Measurements from ENCODE around the gene CHL1.

The CHL1 gene

GRCh38 chr3:312160-312733, 115.7 kb downstream of the CHL1 start:
- no peaks in the 10 kb centered on the region for H3K4me1 Mint-ChIP-seq (ENCODE audit: low read depth)
- no peak for DNase-seq (ENCODE audit: low spot score)
- no peaks in the 10 kb centered on the region for H3K27me3 Mint-ChIP-seq (ENCODE audit: low read depth)
- no peak overlapping the region for H3K27ac Mint-ChIP-seq
- no peak overlapping the region for H3K4me3 Mint-ChIP-seq
- no peaks in the 10 kb centered on the region for H3K9me3 Mint-ChIP-seq
- H3K36me3 Mint-ChIP-seq (ENCODE audit: low read depth): no peaks in the 10 kb centered on the region

GRCh38 chr3:312911-313310, 116.3 kb downstream of the CHL1 start:
- H3K27ac Mint-ChIP-seq: no peak overlapping the region
- DNase-seq (ENCODE audit: low spot score): no peak
- no peaks in the 10 kb centered on the region for H3K9me3 Mint-ChIP-seq
- H3K27me3 Mint-ChIP-seq (ENCODE audit: low read depth): no peaks in the 10 kb centered on the region
- no peaks in the 10 kb centered on the region for H3K4me1 Mint-ChIP-seq (ENCODE audit: low read depth)
- no peaks in the 10 kb centered on the region for H3K36me3 Mint-ChIP-seq (ENCODE audit: low read depth)
- H3K4me3 Mint-ChIP-seq: no peak overlapping the region

GRCh38 chr3:317012-317411, 120.4 kb downstream of the CHL1 start:
- no peak overlapping the region for H3K27ac Mint-ChIP-seq
- H3K27me3 Mint-ChIP-seq (ENCODE audit: low read depth): no peaks in the 10 kb centered on the region
- H3K9me3 Mint-ChIP-seq: no peaks in the 10 kb centered on the region
- DNase-seq (ENCODE audit: low spot score): no peak
- no peak overlapping the region for H3K4me3 Mint-ChIP-seq
- H3K4me1 Mint-ChIP-seq (ENCODE audit: low read depth): no peaks in the 10 kb centered on the region
- H3K36me3 Mint-ChIP-seq (ENCODE audit: low read depth): no peaks in the 10 kb centered on the region

- no peaks in the 10 kb centered on the region for H3K9me3 Mint-ChIP-seq
- H3K27ac Mint-ChIP-seq: no peak overlapping the region
- no peaks in the 10 kb centered on the region for H3K4me1 Mint-ChIP-seq (ENCODE audit: low read depth)
- H3K36me3 Mint-ChIP-seq (ENCODE audit: low read depth): no peaks in the 10 kb centered on the region
- H3K4me3 Mint-ChIP-seq: no peak overlapping the region
- no peak for DNase-seq (ENCODE audit: low spot score)
- no peaks in the 10 kb centered on the region for H3K27me3 Mint-ChIP-seq (ENCODE audit: low read depth)
Measured at GRCh38 chr3:318903-319302, 122.3 kb downstream of the CHL1 start.

- Mint-ChIP-seq H3K9me3 (no peaks in the 10 kb centered on the region), H3K27me3 (ENCODE audit: low read depth) (no peaks in the 10 kb centered on the region), H3K4me3 (no peak overlapping the region), H3K4me1 (ENCODE audit: low read depth) (no peaks in the 10 kb centered on the region), H3K36me3 (ENCODE audit: low read depth) (no peaks in the 10 kb centered on the region), H3K27ac (no peak overlapping the region)
- DNase-seq (ENCODE audit: low spot score): no peak
Measured at GRCh38 chr3:324423-324822, 127.9 kb downstream of the CHL1 start.

- H3K27ac Mint-ChIP-seq: no peak overlapping the region
Measured at GRCh38 chr3:325495-325894, 128.9 kb downstream of the CHL1 start.

GRCh38 chr3:330494-331115, 134.0 kb downstream of the CHL1 start:
- no peaks in the 10 kb centered on the region for H3K9me3 Mint-ChIP-seq
- no peaks in the 10 kb centered on the region for H3K4me1 Mint-ChIP-seq (ENCODE audit: low read depth)
- no peak overlapping the region for H3K27ac Mint-ChIP-seq
- no peaks in the 10 kb centered on the region for H3K36me3 Mint-ChIP-seq (ENCODE audit: low read depth)
- no peak overlapping the region for H3K4me3 Mint-ChIP-seq
- DNase-seq (ENCODE audit: low spot score): no peak
- no peaks in the 10 kb centered on the region for H3K27me3 Mint-ChIP-seq (ENCODE audit: low read depth)

More at GRCh38 chr3:325495-325894, 128.9 kb downstream of the CHL1 start:
- DNase-seq (ENCODE audit: low spot score): no peak
- Mint-ChIP-seq H3K4me1 (ENCODE audit: low read depth) (no peaks in the 10 kb centered on the region), H3K36me3 (ENCODE audit: low read depth) (no peaks in the 10 kb centered on the region), H3K27me3 (ENCODE audit: low read depth) (no peaks in the 10 kb centered on the region), H3K9me3 (no peaks in the 10 kb centered on the region), H3K4me3 (no peak overlapping the region)

GRCh38 chr3:331881-332280, 135.3 kb downstream of the CHL1 start:
- no peak overlapping the region for H3K27ac Mint-ChIP-seq
- H3K9me3 Mint-ChIP-seq: no peaks in the 10 kb centered on the region
- H3K4me1 Mint-ChIP-seq (ENCODE audit: low read depth): no peaks in the 10 kb centered on the region
- H3K36me3 Mint-ChIP-seq (ENCODE audit: low read depth): no peaks in the 10 kb centered on the region
- no peak for DNase-seq (ENCODE audit: low spot score)
- no peak overlapping the region for H3K4me3 Mint-ChIP-seq
- no peaks in the 10 kb centered on the region for H3K27me3 Mint-ChIP-seq (ENCODE audit: low read depth)

- Mint-ChIP-seq H3K9me3 (no peaks in the 10 kb centered on the region), H3K36me3 (ENCODE audit: low read depth) (no peaks in the 10 kb centered on the region), H3K4me1 (ENCODE audit: low read depth) (no peaks in the 10 kb centered on the region), H3K27me3 (ENCODE audit: low read depth) (no peaks in the 10 kb centered on the region), H3K27ac (no peak overlapping the region), H3K4me3 (no peak overlapping the region)
- DNase-seq (ENCODE audit: low spot score): no peak
Measured at GRCh38 chr3:332701-333100, 136.1 kb downstream of the CHL1 start.

- DNase-seq (ENCODE audit: low spot score): no peak
- Mint-ChIP-seq H3K27me3 (ENCODE audit: low read depth) (no peaks in the 10 kb centered on the region), H3K27ac (no peak overlapping the region), H3K36me3 (ENCODE audit: low read depth) (no peaks in the 10 kb centered on the region), H3K9me3 (no peaks in the 10 kb centered on the region), H3K4me1 (ENCODE audit: low read depth) (no peaks in the 10 kb centered on the region), H3K4me3 (no peak overlapping the region)
Measured at GRCh38 chr3:335240-335639, 138.7 kb downstream of the CHL1 start.

GRCh38 chr3:339351-339750, 142.8 kb downstream of the CHL1 start:
- H3K4me3 Mint-ChIP-seq: no peak overlapping the region
- DNase-seq (ENCODE audit: low spot score): no peak
- no peaks in the 10 kb centered on the region for H3K9me3 Mint-ChIP-seq
- H3K27me3 Mint-ChIP-seq (ENCODE audit: low read depth): no peaks in the 10 kb centered on the region
- no peaks in the 10 kb centered on the region for H3K36me3 Mint-ChIP-seq (ENCODE audit: low read depth)
- no peak overlapping the region for H3K27ac Mint-ChIP-seq
- no peaks in the 10 kb centered on the region for H3K4me1 Mint-ChIP-seq (ENCODE audit: low read depth)

- H3K4me3 Mint-ChIP-seq: no peak overlapping the region
- H3K27me3 Mint-ChIP-seq (ENCODE audit: low read depth): no peaks in the 10 kb centered on the region
- no peak for DNase-seq (ENCODE audit: low spot score)
- H3K4me1 Mint-ChIP-seq (ENCODE audit: low read depth): no peaks in the 10 kb centered on the region
- no peaks in the 10 kb centered on the region for H3K9me3 Mint-ChIP-seq
- H3K27ac Mint-ChIP-seq: no peak overlapping the region
- no peaks in the 10 kb centered on the region for H3K36me3 Mint-ChIP-seq (ENCODE audit: low read depth)
Measured at GRCh38 chr3:341998-342397, 145.4 kb downstream of the CHL1 start.

GRCh38 chr3:346186-346585, 149.6 kb downstream of the CHL1 start:
- Mint-ChIP-seq H3K27me3 (ENCODE audit: low read depth) (no peaks in the 10 kb centered on the region), H3K27ac (no peak overlapping the region), H3K36me3 (ENCODE audit: low read depth) (no peaks in the 10 kb centered on the region), H3K4me1 (ENCODE audit: low read depth) (no peaks in the 10 kb centered on the region), H3K9me3 (no peaks in the 10 kb centered on the region), H3K4me3 (no peak overlapping the region)
- no peak for DNase-seq (ENCODE audit: low spot score)

- Mint-ChIP-seq H3K27ac (no peak overlapping the region), H3K27me3 (ENCODE audit: low read depth) (no peaks in the 10 kb centered on the region), H3K4me3 (no peak overlapping the region), H3K4me1 (ENCODE audit: low read depth) (no peaks in the 10 kb centered on the region), H3K36me3 (ENCODE audit: low read depth) (no peaks in the 10 kb centered on the region), H3K9me3 (no peaks in the 10 kb centered on the region)
- DNase-seq (ENCODE audit: low spot score): no peak
Measured at GRCh38 chr3:347581-347980, 151.0 kb downstream of the CHL1 start.

GRCh38 chr3:350871-351371, 154.4 kb downstream of the CHL1 start:
- H3K27ac Mint-ChIP-seq: no peak overlapping the region
- H3K27me3 Mint-ChIP-seq (ENCODE audit: low read depth): no peaks in the 10 kb centered on the region
- no peak for DNase-seq (ENCODE audit: low spot score)
- no peak overlapping the region for H3K4me3 Mint-ChIP-seq
- H3K9me3 Mint-ChIP-seq: no peaks in the 10 kb centered on the region
- no peaks in the 10 kb centered on the region for H3K4me1 Mint-ChIP-seq (ENCODE audit: low read depth)
- no peaks in the 10 kb centered on the region for H3K36me3 Mint-ChIP-seq (ENCODE audit: low read depth)
